Measurements from ENCODE around the gene MAP1B.

The MAP1B gene

GRCh38 chr5:72172786-72173185, 65.5 kb downstream of the MAP1B start:
- Histone ChIP-seq H3K4me1 (ENCODE audit: control insufficient read depth, insufficient read depth, low read length) (no peaks in the 10 kb centered on the region), H3K4me3 (ENCODE audit: low read length) (no peak overlapping the region), H3K9me3 (ENCODE audit: control insufficient read depth, low read length) (no peaks in the 10 kb centered on the region)

GRCh38 chr5:72177538-72177937, 70.3 kb downstream of the MAP1B start:
- Histone ChIP-seq H3K9ac (ENCODE audit: low read length) (no peak overlapping the region), H3K4me1 (ENCODE audit: control insufficient read depth, insufficient read depth, low read length) (no peaks in the 10 kb centered on the region), H3K36me3 (ENCODE audit: control insufficient read depth, insufficient read depth, low read length) (no peaks in the 10 kb centered on the region), H3K27me3 (ENCODE audit: control insufficient read depth, insufficient read depth, low read length) (peaks cover 5% of the 10 kb centered on the region), H3K4me3 (ENCODE audit: low read length) (no peak overlapping the region), H3K9me3 (ENCODE audit: control insufficient read depth, low read length) (no peaks in the 10 kb centered on the region)

More at GRCh38 chr5:72172786-72173185, 65.5 kb downstream of the MAP1B start:
- Histone ChIP-seq H3K9ac (ENCODE audit: low read length) (no peak overlapping the region), H3K36me3 (ENCODE audit: control insufficient read depth, insufficient read depth, low read length) (no peaks in the 10 kb centered on the region), H3K27me3 (ENCODE audit: control insufficient read depth, insufficient read depth, low read length) (no peaks in the 10 kb centered on the region)

- Histone ChIP-seq H3K9ac (ENCODE audit: low read length) (no peak overlapping the region), H3K4me1 (ENCODE audit: control insufficient read depth, insufficient read depth, low read length) (no peaks in the 10 kb centered on the region), H3K36me3 (ENCODE audit: control insufficient read depth, insufficient read depth, low read length) (no peaks in the 10 kb centered on the region), H3K27me3 (ENCODE audit: control insufficient read depth, insufficient read depth, low read length) (peaks cover 5% of the 10 kb centered on the region), H3K4me3 (ENCODE audit: low read length) (no peak overlapping the region), H3K9me3 (ENCODE audit: control insufficient read depth, low read length) (no peaks in the 10 kb centered on the region)
Observed at GRCh38 chr5:72179028-72179815, 71.9 kb downstream of the MAP1B start.

- H3K4me1 ChIP-seq (ENCODE audit: control insufficient read depth, insufficient read depth, low read length) = no peaks in the 10 kb centered on the region
- no peak overlapping the region for H3K4me3 ChIP-seq (ENCODE audit: low read length)
- no peak overlapping the region for H3K9ac ChIP-seq (ENCODE audit: low read length)
- peaks cover 5% of the 10 kb centered on the region for H3K27me3 ChIP-seq (ENCODE audit: control insufficient read depth, insufficient read depth, low read length)
- no peaks in the 10 kb centered on the region for H3K36me3 ChIP-seq (ENCODE audit: control insufficient read depth, insufficient read depth, low read length)
- no peaks in the 10 kb centered on the region for H3K9me3 ChIP-seq (ENCODE audit: control insufficient read depth, low read length)
Observed at GRCh38 chr5:72179816-72180440, 72.7 kb downstream of the MAP1B start.

- no peak overlapping the region for H3K4me3 ChIP-seq (ENCODE audit: low read length)
- no peaks in the 10 kb centered on the region for H3K36me3 ChIP-seq (ENCODE audit: control insufficient read depth, insufficient read depth, low read length)
- no peaks in the 10 kb centered on the region for H3K4me1 ChIP-seq (ENCODE audit: control insufficient read depth, insufficient read depth, low read length)
- H3K27me3 ChIP-seq (ENCODE audit: control insufficient read depth, insufficient read depth, low read length) = peaks cover 5% of the 10 kb centered on the region
- H3K9ac ChIP-seq (ENCODE audit: low read length) = no peak overlapping the region
- no peaks in the 10 kb centered on the region for H3K9me3 ChIP-seq (ENCODE audit: control insufficient read depth, low read length)
Observed at GRCh38 chr5:72180925-72181324, 73.7 kb downstream of the MAP1B start.

GRCh38 chr5:72182686-72183085, 75.4 kb downstream of the MAP1B start:
- H3K9me3 ChIP-seq (ENCODE audit: control insufficient read depth, low read length) = no peaks in the 10 kb centered on the region
- H3K4me1 ChIP-seq (ENCODE audit: control insufficient read depth, insufficient read depth, low read length) = no peaks in the 10 kb centered on the region
- no peaks in the 10 kb centered on the region for H3K36me3 ChIP-seq (ENCODE audit: control insufficient read depth, insufficient read depth, low read length)
- peaks cover 5% of the 10 kb centered on the region for H3K27me3 ChIP-seq (ENCODE audit: control insufficient read depth, insufficient read depth, low read length)
- H3K9ac ChIP-seq (ENCODE audit: low read length) = no peak overlapping the region
- H3K4me3 ChIP-seq (ENCODE audit: low read length) = no peak overlapping the region

- peaks cover 5% of the 10 kb centered on the region for H3K27me3 ChIP-seq (ENCODE audit: control insufficient read depth, insufficient read depth, low read length)
- H3K4me3 ChIP-seq (ENCODE audit: low read length) = no peak overlapping the region
- no peaks in the 10 kb centered on the region for H3K9me3 ChIP-seq (ENCODE audit: control insufficient read depth, low read length)
- H3K9ac ChIP-seq (ENCODE audit: low read length) = no peak overlapping the region
- H3K4me1 ChIP-seq (ENCODE audit: control insufficient read depth, insufficient read depth, low read length) = no peaks in the 10 kb centered on the region
- H3K36me3 ChIP-seq (ENCODE audit: control insufficient read depth, insufficient read depth, low read length) = no peaks in the 10 kb centered on the region
Observed at GRCh38 chr5:72183101-72183520, 75.8 kb downstream of the MAP1B start.

- Histone ChIP-seq H3K36me3 (ENCODE audit: control insufficient read depth, insufficient read depth, low read length) (no peaks in the 10 kb centered on the region), H3K27me3 (ENCODE audit: control insufficient read depth, insufficient read depth, low read length) (peaks cover 2% of the 10 kb centered on the region), H3K9me3 (ENCODE audit: control insufficient read depth, low read length) (no peaks in the 10 kb centered on the region), H3K4me1 (ENCODE audit: control insufficient read depth, insufficient read depth, low read length) (no peaks in the 10 kb centered on the region), H3K4me3 (ENCODE audit: low read length) (no peak overlapping the region), H3K9ac (ENCODE audit: low read length) (no peak overlapping the region)
Observed at GRCh38 chr5:72184408-72184807, 77.1 kb downstream of the MAP1B start.

- no peak overlapping the region for H3K9ac ChIP-seq (ENCODE audit: low read length)
- H3K4me3 ChIP-seq (ENCODE audit: low read length) = no peak overlapping the region
- no peaks in the 10 kb centered on the region for H3K36me3 ChIP-seq (ENCODE audit: control insufficient read depth, insufficient read depth, low read length)
- no peaks in the 10 kb centered on the region for H3K27me3 ChIP-seq (ENCODE audit: control insufficient read depth, insufficient read depth, low read length)
- no peaks in the 10 kb centered on the region for H3K4me1 ChIP-seq (ENCODE audit: control insufficient read depth, insufficient read depth, low read length)
- no peaks in the 10 kb centered on the region for H3K9me3 ChIP-seq (ENCODE audit: control insufficient read depth, low read length)
Observed at GRCh38 chr5:72185496-72186329, 78.4 kb downstream of the MAP1B start.

- H3K4me1 ChIP-seq (ENCODE audit: control insufficient read depth, insufficient read depth, low read length) = no peaks in the 10 kb centered on the region
Observed at GRCh38 chr5:72187388-72188075, 80.3 kb downstream of the MAP1B start.

GRCh38 chr5:72188166-72188565, 80.9 kb downstream of the MAP1B start:
- Histone ChIP-seq H3K27me3 (ENCODE audit: control insufficient read depth, insufficient read depth, low read length) (no peaks in the 10 kb centered on the region), H3K9me3 (ENCODE audit: control insufficient read depth, low read length) (no peaks in the 10 kb centered on the region), H3K9ac (ENCODE audit: low read length) (no peak overlapping the region), H3K4me3 (ENCODE audit: low read length) (no peak overlapping the region), H3K4me1 (ENCODE audit: control insufficient read depth, insufficient read depth, low read length) (no peaks in the 10 kb centered on the region), H3K36me3 (ENCODE audit: control insufficient read depth, insufficient read depth, low read length) (no peaks in the 10 kb centered on the region)

More at GRCh38 chr5:72187388-72188075, 80.3 kb downstream of the MAP1B start:
- H3K9me3 ChIP-seq (ENCODE audit: control insufficient read depth, low read length) = no peaks in the 10 kb centered on the region
- no peaks in the 10 kb centered on the region for H3K27me3 ChIP-seq (ENCODE audit: control insufficient read depth, insufficient read depth, low read length)
- H3K36me3 ChIP-seq (ENCODE audit: control insufficient read depth, insufficient read depth, low read length) = no peaks in the 10 kb centered on the region
- no peak overlapping the region for H3K9ac ChIP-seq (ENCODE audit: low read length)
- no peak overlapping the region for H3K4me3 ChIP-seq (ENCODE audit: low read length)
